GM06990 (cell line): Measurements from ENCODE around the gene LRRC4B.

Source experiments
- DNase-seq: peaks from one replicate; pipeline ENCODE4 v3.0.0-alpha.2; 2011; ENCODE audit not compliant: insufficient read length; ENCODE audit errors: extremely low read depth
- H3K27me3 ChIP-seq: replicated peaks from 2 replicates; pipeline ENCODE4 v1.6.0; 2011; ENCODE audit warnings: low read length; ENCODE audit not compliant: control insufficient read depth, insufficient read depth
- H3K36me3 ChIP-seq: 2 replicates; pipeline ENCODE4 v1.5.1; 2011; ENCODE audit warnings: low read length; ENCODE audit not compliant: control insufficient read depth, insufficient read depth
- H3K4me3 ChIP-seq: replicated peaks from 2 replicates; pipeline ENCODE4 v1.5.1; 2011; ENCODE audit warnings: low read depth, mild to moderate bottlenecking, control low read depth, low read length
- CTCF ChIP-seq: IDR thresholded peaks from 2 replicates; pipeline ENCODE4 v1.5.1; 2011; ENCODE audit warnings: low read length, control low read depth, mild to moderate bottlenecking, inconsistent platforms; ENCODE audit not compliant: insufficient read depth, poor library complexity, severe bottlenecking

LRRC4B gene

GRCh38 chr19:50496189-50497021, 71.8 kb downstream of the LRRC4B start:
- DNase-seq: no peak
- Histone ChIP-seq H3K36me3 (no peaks in the 10 kb centered on the region), H3K4me3 (no peak overlapping the region), H3K27me3 (no peaks in the 10 kb centered on the region)
- TF ChIP-seq CTCF: no peak

- Histone ChIP-seq H3K4me3 (no peak overlapping the region), H3K36me3 (no peaks in the 10 kb centered on the region), H3K27me3 (no peaks in the 10 kb centered on the region)
- TF ChIP-seq CTCF: no peak
- DNase-seq: no peak
Observed at GRCh38 chr19:50495020-50495531, 73.2 kb downstream of the LRRC4B start.

- DNase-seq: no peak
- Histone ChIP-seq H3K27me3 (no peaks in the 10 kb centered on the region), H3K4me3 (no peak overlapping the region), H3K36me3 (no peaks in the 10 kb centered on the region)
- TF ChIP-seq CTCF: no peak
Observed at GRCh38 chr19:50494186-50495019, 73.8 kb downstream of the LRRC4B start.

- Histone ChIP-seq H3K36me3 (no peaks in the 10 kb centered on the region), H3K27me3 (no peaks in the 10 kb centered on the region), H3K4me3 (no peak overlapping the region)
- no peak for TF ChIP-seq CTCF
- no peak for DNase-seq
Observed at GRCh38 chr19:50493171-50493570, 75.1 kb downstream of the LRRC4B start.

GRCh38 chr19:50492303-50493052, 75.8 kb downstream of the LRRC4B start:
- Histone ChIP-seq H3K4me3 (no peak overlapping the region), H3K36me3 (no peaks in the 10 kb centered on the region), H3K27me3 (no peaks in the 10 kb centered on the region)
- TF ChIP-seq CTCF: no peak
- no peak for DNase-seq
